Osteocyte (in vitro differentiated cells): ENCODE results near the gene SUPT5H. TPM values are rescaled to one million over a fixed set of nuclear protein-coding genes. Genes with fewer than 3 reads are reported as not detected.

ENCODE experiments used
- DNase-seq: peaks from one replicate; pipeline ENCODE4 v3.0.0; 2021; ENCODE audit warnings: mixed read lengths; ENCODE audit not compliant: unreplicated experiment; ENCODE audit errors: extremely low spot score
- H3K27ac Mint-ChIP-seq: one replicate; pipeline ENCODE4 v1.8.0; 2021; ENCODE audit warnings: mild to moderate bottlenecking, mixed read lengths; ENCODE audit not compliant: unreplicated experiment
- H3K27me3 Mint-ChIP-seq: one replicate; pipeline ENCODE4 v1.8.0; 2021; ENCODE audit warnings: mixed read lengths; ENCODE audit not compliant: unreplicated experiment
- H3K36me3 Mint-ChIP-seq: one replicate; pipeline ENCODE4 v1.8.0; 2021; ENCODE audit warnings: mixed read lengths; ENCODE audit not compliant: unreplicated experiment
- H3K4me1 Mint-ChIP-seq: one replicate; pipeline ENCODE4 v1.8.0; 2021; ENCODE audit warnings: mixed read lengths; ENCODE audit not compliant: unreplicated experiment
- H3K4me3 Mint-ChIP-seq: one replicate; pipeline ENCODE4 v1.8.0; 2021; ENCODE audit warnings: mild to moderate bottlenecking, moderate library complexity, mixed read lengths; ENCODE audit not compliant: unreplicated experiment
- H3K9me3 Mint-ChIP-seq: one replicate; pipeline ENCODE4 v1.8.0; 2021; ENCODE audit warnings: mixed read lengths; ENCODE audit not compliant: unreplicated experiment
- CTCF ChIP-seq: fragments of 200-600 bp; sonication (generic); IDR thresholded peaks from 2 replicates; pipeline ENCODE4 v1.5.0; 2021; ENCODE audit warnings: antibody characterized with exemption, mild to moderate bottlenecking, moderate library complexity
- total RNA-seq: library from RNA; stranded (reverse); gene quantifications from 2 replicates; pipeline ENCODE4 v1.2.1, GENCODE V29; 2021

Gene SUPT5H
- total RNA-seq, 1 donor from 2014 or later = 130 TPM

- no peak for DNase-seq
- Mint-ChIP-seq H3K4me3 (peak overlapping the region; percentile 99), H3K36me3 (peaks cover 11% of the 10 kb centered on the region), H3K9me3 (no peaks in the 10 kb centered on the region), H3K27ac (peak overlapping the region; percentile 84), H3K27me3 (no peaks in the 10 kb centered on the region), H3K4me1 (peaks cover 61% of the 10 kb centered on the region)
- TF ChIP-seq CTCF = no peak
These were observed 32.5 kb upstream of the SUPT5H start for GRCh38 chr19:39412867-39413271.

- Mint-ChIP-seq H3K36me3 (peaks cover 10% of the 10 kb centered on the region), H3K9me3 (no peaks in the 10 kb centered on the region), H3K4me1 (peaks cover 56% of the 10 kb centered on the region), H3K27ac (peak overlapping the region; percentile 97), H3K4me3 (peak overlapping the region; percentile 99), H3K27me3 (no peaks in the 10 kb centered on the region)
- TF ChIP-seq CTCF = no peak
- no peak for DNase-seq
These were observed 32.0 kb upstream of the SUPT5H start for GRCh38 chr19:39413272-39413910.

DNA sequence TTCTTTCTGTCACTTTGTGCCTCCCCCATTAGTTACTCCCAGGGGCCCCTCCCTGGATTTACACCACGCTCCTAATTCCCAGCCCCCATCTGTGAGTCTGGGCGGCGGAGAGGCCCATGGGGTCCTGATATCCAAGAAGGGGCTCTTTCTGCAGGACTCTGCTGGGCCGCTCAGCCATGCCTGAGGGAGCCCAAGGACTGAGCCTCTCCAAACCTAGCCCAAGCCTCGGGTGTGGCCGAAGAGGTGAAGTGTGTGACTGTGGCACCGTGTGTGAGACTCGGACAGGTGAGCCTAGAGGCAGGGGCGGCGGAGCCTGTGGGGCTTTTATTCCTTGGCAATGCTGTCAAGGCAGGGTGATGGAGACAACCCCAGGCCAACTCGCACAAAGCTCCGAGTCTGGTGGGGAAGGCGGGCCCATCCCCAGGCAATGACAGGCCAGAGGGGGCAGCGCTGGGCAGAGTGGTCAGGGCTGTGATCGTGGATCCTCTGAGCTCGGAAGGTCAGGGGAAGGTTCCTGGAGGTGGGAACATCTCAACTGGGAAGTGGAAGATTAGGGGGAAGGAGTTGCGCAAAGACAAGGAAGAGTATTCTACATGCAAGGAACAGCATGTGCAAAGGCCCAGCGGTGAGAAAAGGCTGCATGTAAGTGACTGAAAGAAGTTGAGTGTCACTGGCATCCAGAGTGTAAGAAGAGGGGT is 31.3 kb upstream of the SUPT5H start:
- no peak for TF ChIP-seq CTCF
- peaks cover 49% of the 10 kb centered on the region for H3K4me1 Mint-ChIP-seq
- peak overlapping the region; percentile 97 for H3K27ac Mint-ChIP-seq
- no peaks in the 10 kb centered on the region for H3K9me3 Mint-ChIP-seq
- peak overlapping the region; percentile 99 for H3K4me3 Mint-ChIP-seq
- DNase-seq = no peak
- no peaks in the 10 kb centered on the region for H3K27me3 Mint-ChIP-seq
- peaks cover 10% of the 10 kb centered on the region for H3K36me3 Mint-ChIP-seq

GRCh38 chr19:39415111-39416046 is 30.0 kb upstream of the SUPT5H start:
- no peak for DNase-seq
- H3K27ac Mint-ChIP-seq = peak overlapping the region; percentile 44
- peaks cover 44% of the 10 kb centered on the region for H3K4me1 Mint-ChIP-seq
- H3K27me3 Mint-ChIP-seq = no peaks in the 10 kb centered on the region
- no peak for TF ChIP-seq CTCF
- H3K4me3 Mint-ChIP-seq = peak overlapping the region; percentile 99
- H3K9me3 Mint-ChIP-seq = no peaks in the 10 kb centered on the region
- H3K36me3 Mint-ChIP-seq = peaks cover 13% of the 10 kb centered on the region
